SK-N-MC (cell line): ENCODE measurements around the gene CCDC78.

ENCODE experiments used
- EZH2 ChIP-seq: fragments of 200-600 bp; sonication (generic); IDR thresholded peaks from one replicate; pipeline ENCODE4 v1.6.1; 2017; ENCODE audit warnings: antibody characterized with exemption
- POLR2AphosphoS5 ChIP-seq: IDR thresholded peaks from 2 replicates; pipeline ENCODE4 v1.6.1; 2012; ENCODE audit warnings: mild to moderate bottlenecking, low read depth, low read length, borderline replicate concordance

DNA sequence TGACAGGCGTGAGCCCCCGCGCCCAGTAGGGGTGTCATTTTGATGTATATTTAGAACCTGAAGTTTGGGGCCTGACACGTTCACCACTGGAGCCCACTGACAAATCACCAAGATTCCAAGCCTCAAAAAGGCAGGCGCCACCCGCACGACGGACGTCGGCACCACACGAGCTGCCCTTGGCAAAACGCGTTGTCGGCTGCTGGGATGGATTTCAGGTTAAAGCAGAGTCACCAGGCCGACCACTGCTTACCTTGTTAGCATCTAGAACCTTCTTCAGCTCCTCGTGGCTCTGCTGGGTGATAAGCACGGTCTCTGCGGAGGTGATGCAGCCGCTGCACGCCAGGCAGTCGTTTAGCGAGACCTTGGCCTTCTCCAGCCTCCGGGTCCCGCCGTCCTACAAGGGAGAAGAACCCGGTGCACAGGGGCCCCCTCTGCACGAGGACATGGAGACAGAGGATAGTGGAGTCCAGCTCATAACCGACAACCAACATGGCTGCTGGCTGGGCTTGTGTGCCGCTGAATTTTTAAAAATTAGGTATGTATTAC lies 10.8 kb upstream of the CCDC78 start:
- no peak for TF ChIP-seq EZH2
- TF ChIP-seq POLR2AphosphoS5 = no peak
